GM19193 (cell line): ENCODE results near the gene FAM171A2.

Experiments
- POLR2A ChIP-seq: IDR thresholded peaks from 4 replicates; pipeline ENCODE4 v1.6.1; 2011; ENCODE audit not compliant: insufficient read depth, insufficient read length; ENCODE audit errors: extremely low read depth

The FAM171A2 gene

GRCh38 chr17:44354582-44355561 lies 8.8 kb downstream of the FAM171A2 start:
- no peak for TF ChIP-seq POLR2A

- no peak for TF ChIP-seq POLR2A
Observed at GRCh38 chr17:44353672-44354331, 9.9 kb downstream of the FAM171A2 start.

DNA sequence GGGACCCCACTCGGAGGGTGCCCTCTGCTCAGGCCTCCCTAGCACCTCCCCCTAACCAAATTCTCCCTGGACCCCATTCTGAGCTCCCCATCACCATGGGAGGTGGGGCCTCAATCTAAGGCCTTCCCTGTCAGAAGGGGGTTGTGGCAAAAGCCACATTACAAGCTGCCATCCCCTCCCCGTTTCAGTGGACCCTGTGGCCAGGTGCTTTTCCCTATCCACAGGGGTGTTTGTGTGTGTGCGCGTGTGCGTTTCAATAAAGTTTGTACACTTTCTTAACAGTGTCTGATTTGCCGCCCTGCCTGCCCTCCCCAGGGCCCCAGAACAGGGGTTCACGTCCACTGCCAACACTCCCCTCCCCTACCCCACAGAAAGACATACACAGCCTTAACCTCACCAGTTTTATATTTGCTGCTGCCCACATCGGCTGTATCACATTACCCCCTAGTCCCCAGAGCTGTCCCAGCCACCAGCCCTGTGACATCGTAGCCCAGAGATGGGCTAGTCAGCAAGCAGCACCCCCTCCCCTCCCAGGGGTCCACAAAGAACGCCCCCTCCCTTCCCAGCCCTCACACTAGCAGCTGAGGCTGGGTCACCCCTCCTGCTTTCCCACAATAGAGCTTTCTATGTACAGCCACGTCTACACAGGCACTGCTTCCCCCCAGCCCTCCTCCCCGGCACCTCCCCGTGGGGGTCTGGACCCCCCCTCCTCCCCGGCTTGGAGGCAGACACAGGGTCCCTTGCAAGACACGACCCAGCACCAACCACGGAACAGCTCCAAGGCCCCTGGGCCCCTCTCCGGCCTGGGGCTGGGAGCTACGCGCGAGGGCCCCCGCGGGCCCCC lies 10.6 kb downstream of the FAM171A2 start:
- TF ChIP-seq POLR2A = no peak

GRCh38 chr17:44351961-44352827 lies 11.5 kb downstream of the FAM171A2 start:
- no peak for TF ChIP-seq POLR2A

DNA sequence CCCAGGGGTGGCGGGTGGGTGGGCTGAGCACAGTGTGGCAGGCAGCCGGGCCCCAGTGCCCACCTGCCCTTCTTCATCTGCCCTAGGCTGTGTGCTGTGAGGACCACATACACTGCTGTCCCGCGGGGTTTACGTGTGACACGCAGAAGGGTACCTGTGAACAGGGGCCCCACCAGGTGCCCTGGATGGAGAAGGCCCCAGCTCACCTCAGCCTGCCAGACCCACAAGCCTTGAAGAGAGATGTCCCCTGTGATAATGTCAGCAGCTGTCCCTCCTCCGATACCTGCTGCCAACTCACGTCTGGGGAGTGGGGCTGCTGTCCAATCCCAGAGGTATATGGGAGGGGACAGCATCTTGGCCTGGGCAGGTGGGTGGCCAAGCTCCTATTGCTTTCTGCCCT lies 12.2 kb downstream of the FAM171A2 start:
- no peak for TF ChIP-seq POLR2A

DNA sequence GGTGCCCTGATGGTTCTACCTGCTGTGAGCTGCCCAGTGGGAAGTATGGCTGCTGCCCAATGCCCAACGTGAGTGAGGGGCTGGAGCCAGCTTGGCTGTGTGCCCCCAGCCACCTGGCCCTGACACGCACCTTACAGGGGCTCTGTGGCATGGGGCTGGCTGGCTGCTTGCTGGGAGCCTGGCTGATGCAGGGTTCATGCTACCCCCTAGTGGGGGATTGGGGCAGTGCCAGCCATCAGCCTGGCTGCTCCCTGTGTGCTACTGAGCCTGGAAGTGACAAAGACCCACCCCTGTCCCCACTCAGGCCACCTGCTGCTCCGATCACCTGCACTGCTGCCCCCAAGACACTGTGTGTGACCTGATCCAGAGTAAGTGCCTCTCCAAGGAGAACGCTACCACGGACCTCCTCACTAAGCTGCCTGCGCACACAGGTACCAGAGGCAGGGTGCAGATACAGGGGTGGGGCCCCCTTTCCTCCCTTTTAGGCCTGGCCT lies 12.9 kb downstream of the FAM171A2 start:
- no peak for TF ChIP-seq POLR2A

DNA sequence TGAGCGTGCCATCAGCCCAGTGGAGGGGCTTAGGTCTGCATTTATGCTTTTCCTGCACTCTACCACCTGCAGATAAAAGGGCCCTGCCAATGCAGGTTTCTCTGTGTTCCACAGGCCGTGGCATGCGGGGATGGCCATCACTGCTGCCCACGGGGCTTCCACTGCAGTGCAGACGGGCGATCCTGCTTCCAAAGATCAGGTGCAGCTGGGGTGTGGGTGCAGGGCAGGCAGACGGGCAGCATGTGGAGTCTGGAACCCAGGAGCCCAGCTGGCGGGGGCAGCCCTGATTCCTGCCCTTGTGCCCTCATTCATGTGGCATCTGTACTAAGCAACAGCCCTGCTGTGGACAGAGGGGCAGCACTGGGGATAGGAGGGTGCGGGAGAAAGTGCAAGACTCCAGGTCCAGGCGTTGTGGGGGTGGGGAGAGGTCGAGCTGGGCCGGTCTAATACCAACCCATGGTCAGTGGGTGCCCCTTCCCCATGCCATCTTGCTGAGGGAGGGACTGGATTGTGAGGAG lies 14.0 kb downstream of the FAM171A2 start:
- TF ChIP-seq POLR2A = no peak

DNA sequence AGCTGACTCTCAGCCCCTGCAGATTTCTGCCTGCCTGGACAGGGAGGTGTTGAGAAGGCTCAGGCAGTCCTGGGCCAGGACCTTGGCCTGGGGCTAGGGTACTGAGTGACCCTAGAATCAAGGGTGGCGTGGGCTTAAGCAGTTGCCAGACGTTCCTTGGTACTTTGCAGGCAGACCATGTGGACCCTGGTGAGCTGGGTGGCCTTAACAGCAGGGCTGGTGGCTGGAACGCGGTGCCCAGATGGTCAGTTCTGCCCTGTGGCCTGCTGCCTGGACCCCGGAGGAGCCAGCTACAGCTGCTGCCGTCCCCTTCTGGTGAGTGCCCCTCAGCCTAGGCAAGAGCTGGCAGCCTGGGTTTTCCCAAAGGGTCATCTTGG lies 14.7 kb downstream of the FAM171A2 start:
- TF ChIP-seq POLR2A = no peak

GRCh38 chr17:44348234-44348987 lies 15.2 kb downstream of the FAM171A2 start:
- TF ChIP-seq POLR2A = no peak

DNA sequence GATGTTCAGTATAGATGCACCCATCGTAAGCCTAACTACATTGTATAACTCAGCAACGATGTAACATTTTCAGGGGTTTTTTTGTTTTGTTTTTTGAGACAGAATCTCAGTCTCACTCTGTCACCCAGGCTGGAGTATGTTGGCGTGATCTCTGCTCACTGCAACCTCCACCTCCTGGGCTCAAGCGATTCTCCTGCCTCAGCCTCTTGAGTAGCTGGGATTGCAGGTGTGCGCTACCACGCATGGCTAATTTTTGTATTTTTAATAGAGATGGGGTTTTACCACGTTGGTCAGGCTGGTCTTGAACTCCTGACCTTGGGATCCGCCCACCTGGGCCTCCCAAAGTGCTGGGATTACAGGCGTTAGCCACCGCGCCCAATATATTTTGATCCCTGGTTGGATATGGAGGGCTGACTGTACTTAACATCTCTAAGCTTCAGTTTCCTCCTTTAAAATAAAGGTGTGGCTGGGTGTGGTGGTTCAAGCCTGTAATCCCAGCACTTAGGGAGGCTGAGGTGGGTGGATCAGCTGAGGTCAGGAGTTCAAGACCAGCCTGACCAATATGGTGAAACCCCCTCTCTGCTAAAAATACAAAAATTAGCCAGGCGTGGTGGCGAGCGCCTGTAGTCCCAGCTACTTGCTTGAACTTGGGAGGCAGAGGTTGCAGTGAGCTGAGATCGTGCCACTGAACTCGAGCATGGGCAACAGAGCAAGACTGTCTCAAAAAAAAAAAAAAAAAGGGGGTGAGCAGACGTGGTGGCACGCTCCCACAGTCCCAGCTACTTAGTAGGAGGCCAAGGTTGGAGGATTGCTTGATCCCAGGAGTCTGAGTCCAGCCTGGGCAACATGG lies 16.2 kb downstream of the FAM171A2 start:
- peak; percentile 21 for TF ChIP-seq POLR2A

GRCh38 chr17:44346064-44346844 lies 17.4 kb downstream of the FAM171A2 start:
- no peak for TF ChIP-seq POLR2A
